CD4-positive, CD25-positive, alpha-beta regulatory T cell (primary cell): ENCODE measurements around the gene FILIP1. TPM values are rescaled to one million over a fixed set of nuclear protein-coding genes. Genes with fewer than 3 reads are reported as not detected.
"Not testable (repeated sequence)": the region's sequence is repeated elsewhere in the genome, so short reads cannot be mapped to it uniquely, and the experiment has no call there.

Experiments used
- ATAC-seq, 2 donors: fragments of 150-1000 bp; cut with Tn5 transposase; one replicate each; pipeline ENCODE4 v1.10.0; 2021; ENCODE audit warnings: low read depth in 2 of 2, moderate number of reproducible peaks in 2 of 2, moderate library complexity in 1 of 2
- DNase-seq, 3 donors: peaks; one replicate each; pipeline versions ENCODE4 v3.0.0 to v3.0.0-alpha.2; 2012 to 2022; ENCODE audit warnings: mixed read lengths in 1 of 3
- H3K27ac ChIP-seq: one replicate; pipeline ENCODE4 v1.7.0; 2013; ENCODE audit warnings: mild to moderate bottlenecking, low read length; ENCODE audit not compliant: insufficient read depth, poor library complexity, severe bottlenecking
- H3K27me3 ChIP-seq: one replicate; pipeline ENCODE4 v1.7.0; 2013; ENCODE audit warnings: low read length; ENCODE audit not compliant: control insufficient read depth, insufficient read depth
- H3K36me3 ChIP-seq: one replicate; pipeline ENCODE4 v1.7.0; 2013; ENCODE audit warnings: mild to moderate bottlenecking, low read length, moderate library complexity; ENCODE audit not compliant: control insufficient read depth, insufficient read depth
- H3K4me1 ChIP-seq: 2 replicates; pipeline ENCODE4 v1.7.0; 2013; ENCODE audit warnings: mild to moderate bottlenecking, low read length; ENCODE audit not compliant: insufficient read depth, control insufficient read depth, poor library complexity, severe bottlenecking
- H3K4me3 ChIP-seq: one replicate; pipeline ENCODE4 v1.7.0; 2013; ENCODE audit warnings: low read depth, mild to moderate bottlenecking, low read length, moderate library complexity
- H3K9me3 ChIP-seq, 2 experiments: 1 replicate in 1 of 2; 2 replicates in 1 of 2; pipeline ENCODE4 v1.7.0; 2013; ENCODE audit warnings: low read length in 2 of 2, mild to moderate bottlenecking in 1 of 2, moderate library complexity in 1 of 2; ENCODE audit not compliant: control insufficient read depth in 2 of 2
- H3K27ac Mint-ChIP-seq, 3 donors: one replicate each; pipeline ENCODE4 v1.8.0; 2020 to 2022; ENCODE audit warnings: mild to moderate bottlenecking in 3 of 3, mixed read lengths in 3 of 3, moderate library complexity in 2 of 3
- H3K27me3 Mint-ChIP-seq: one replicate; pipeline ENCODE4 v1.8.0; 2022; ENCODE audit warnings: mild to moderate bottlenecking, mixed read lengths
- H3K36me3 Mint-ChIP-seq: one replicate; pipeline ENCODE4 v1.8.0; 2020; ENCODE audit warnings: mixed read lengths
- H3K4me1 Mint-ChIP-seq, 4 donors: one replicate each; pipeline ENCODE4 v1.8.0; 2020 to 2022; ENCODE audit warnings: mixed read lengths in 4 of 4, mild to moderate bottlenecking in 1 of 4
- H3K4me3 Mint-ChIP-seq, 4 donors: one replicate each; pipeline ENCODE4 v1.8.0; 2020 to 2022; ENCODE audit warnings: mild to moderate bottlenecking in 4 of 4, mixed read lengths in 4 of 4, moderate library complexity in 3 of 4
- H3K9me3 Mint-ChIP-seq, 7 donors: one replicate each; pipeline ENCODE4 v1.8.0; 2020 to 2022; ENCODE audit warnings: mixed read lengths in 7 of 7, mild to moderate bottlenecking in 3 of 7, moderate library complexity in 2 of 7
- polyA plus RNA-seq, 4 donors: library from polyadenylated mRNA; unstranded; fragments of 300-500 nt; fragmentation: Illumina TruSeq; gene quantifications; one replicate each; pipeline ENCODE4 v1.2.3, GENCODE V29; 2021
- total RNA-seq: library from RNA; stranded (reverse); gene quantifications from one replicate; pipeline ENCODE4 v1.2.3, GENCODE V29; 2022

Gene FILIP1
- total and polyA plus RNA-seq, 5 donors from 2014 or later, result 0.02 TPM; not detected in 4

DNA sequence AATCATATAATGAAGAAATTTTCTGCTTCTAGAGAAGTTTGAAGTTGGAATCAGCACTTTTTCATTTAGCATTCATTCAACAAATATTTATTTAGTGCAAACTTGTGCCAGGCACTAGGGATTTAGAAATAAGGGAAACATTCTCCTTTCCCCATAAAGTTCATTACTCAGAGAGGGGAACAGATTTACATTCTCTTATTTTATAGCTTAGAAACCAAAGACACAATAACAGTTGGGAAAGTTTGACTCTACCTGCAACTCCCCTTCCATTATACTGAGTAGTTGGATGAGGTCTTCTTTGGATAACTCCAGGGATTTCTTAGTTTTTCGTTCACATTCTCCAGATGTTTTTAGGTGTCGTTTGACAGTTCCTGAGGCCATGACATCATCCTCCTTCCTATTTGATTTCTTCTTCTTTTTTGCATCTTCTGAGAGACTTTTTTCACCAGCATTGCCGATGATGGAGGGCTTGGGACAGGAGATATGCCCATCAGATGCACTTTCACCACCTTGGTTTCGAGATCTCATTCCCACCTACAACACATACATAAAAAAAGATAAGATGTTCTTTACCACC is 79.1 kb downstream of the FILIP1 start:
- Mint-ChIP-seq H3K4me3 (no peak overlapping the region), H3K27ac (no peak overlapping the region), H3K36me3 (no peaks in the 10 kb centered on the region), H3K27me3 (peaks cover 15% of the 10 kb centered on the region), H3K4me1 (no peaks in the 10 kb centered on the region), H3K9me3 (peaks cover 0 to 4% (median 0%) of the 10 kb centered on the region in 7 donors)
- Histone ChIP-seq H3K36me3 (no peaks in the 10 kb centered on the region), H3K4me3 (no peak overlapping the region), H3K4me1 (no peaks in the 10 kb centered on the region), H3K27ac (no peak overlapping the region), H3K9me3 (no peaks in the 10 kb centered on the region), H3K27me3 (no peaks in the 10 kb centered on the region)
- ATAC-seq, result no peak
- DNase-seq, result no peak

DNA sequence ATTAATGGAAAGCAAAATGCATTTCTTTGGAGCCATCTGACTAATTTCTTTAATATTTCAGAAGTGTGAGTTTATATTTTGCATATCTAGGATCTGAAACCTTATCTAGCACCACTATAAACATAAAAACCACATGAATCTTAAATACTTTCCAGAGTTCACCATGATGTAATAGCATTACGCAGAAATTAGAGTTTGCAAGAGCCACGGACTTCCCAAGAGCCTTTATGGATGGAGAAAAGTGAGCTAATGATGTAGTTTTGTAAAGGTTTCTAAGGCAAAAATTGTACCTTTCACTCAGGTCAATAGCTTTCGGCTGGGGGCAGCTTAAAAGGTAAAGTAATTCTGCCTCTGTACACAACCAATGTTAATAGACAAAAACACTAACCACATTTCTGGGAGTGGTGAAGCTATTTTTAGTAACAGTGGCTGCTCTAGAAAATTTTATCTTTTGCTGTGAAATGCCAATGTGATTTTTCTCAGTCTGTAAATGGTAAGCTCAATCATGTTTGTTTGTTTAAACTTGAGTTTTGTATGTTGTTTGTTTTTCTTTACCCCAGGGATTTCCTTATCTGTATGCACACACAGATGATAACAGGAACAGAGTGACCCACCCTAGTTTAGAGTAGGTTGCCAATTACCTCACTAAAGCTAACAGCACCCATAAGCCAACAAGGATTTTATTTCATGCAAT is 80.5 kb downstream of the FILIP1 start:
- H3K27me3 ChIP-seq, result no peaks in the 10 kb centered on the region
- Mint-ChIP-seq H3K27ac (no peak overlapping the region), H3K36me3 (no peaks in the 10 kb centered on the region), H3K4me1 (no peaks in the 10 kb centered on the region), H3K27me3 (peaks cover 11% of the 10 kb centered on the region), H3K4me3 (no peak overlapping the region), H3K9me3 (peaks cover 0 to 4% (median 0%) of the 10 kb centered on the region in 7 donors)
- H3K4me1 ChIP-seq, result no peaks in the 10 kb centered on the region
- no peak overlapping the region for H3K4me3 ChIP-seq
- H3K9me3 ChIP-seq, result no peaks in the 10 kb centered on the region
- no peak overlapping the region for H3K27ac ChIP-seq
- no peaks in the 10 kb centered on the region for H3K36me3 ChIP-seq
- ATAC-seq, result no peak
- no peak for DNase-seq

DNA sequence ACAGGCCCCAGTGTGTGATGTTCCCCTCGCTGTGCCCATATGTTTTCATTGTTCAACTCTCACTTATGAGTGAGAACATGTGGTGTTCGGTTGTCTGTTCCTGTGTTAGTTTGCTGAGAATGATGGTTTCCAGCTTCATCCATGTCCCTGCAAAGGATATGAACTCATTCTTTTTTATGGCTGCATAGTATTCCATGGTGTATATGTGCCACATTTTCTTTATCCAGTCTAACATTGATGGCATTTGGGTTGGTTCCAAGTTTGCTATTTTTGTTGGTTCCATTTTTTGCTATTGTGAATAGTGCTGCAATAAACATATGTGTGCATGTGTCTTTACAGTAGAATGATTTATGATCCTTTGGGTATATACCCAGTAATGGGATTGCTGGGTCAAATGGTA is 83.0 kb downstream of the FILIP1 start:
- H3K27me3 Mint-ChIP-seq, result peaks cover 11% of the 10 kb centered on the region
- H3K9me3 Mint-ChIP-seq, H3K36me3 Mint-ChIP-seq, H3K4me1 ChIP-seq, H3K4me1 Mint-ChIP-seq, H3K27ac Mint-ChIP-seq, H3K36me3 ChIP-seq, H3K27ac ChIP-seq, DNase-seq, H3K9me3 ChIP-seq, H3K27me3 ChIP-seq, H3K4me3 Mint-ChIP-seq, ATAC-seq, H3K4me3 ChIP-seq: not testable (repeated sequence)

DNA sequence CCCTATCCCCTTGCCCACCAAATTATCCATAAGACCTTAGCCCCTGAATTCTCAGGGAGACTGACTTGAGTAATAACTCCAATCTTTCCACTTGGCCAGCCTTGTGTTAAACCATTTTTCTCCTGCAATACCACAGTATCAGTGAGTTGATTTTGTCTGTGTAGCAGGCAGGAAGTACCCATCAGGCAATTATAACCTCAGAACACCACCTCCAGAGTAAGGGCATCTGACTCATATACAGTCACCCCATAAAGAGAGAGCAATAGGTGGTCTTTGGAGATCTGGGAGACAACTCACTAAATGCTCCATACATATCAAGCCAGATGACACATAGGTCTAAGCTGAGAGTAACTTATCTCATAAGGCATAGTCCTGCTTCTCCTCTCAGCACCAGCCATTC is 83.7 kb downstream of the FILIP1 start:
- Mint-ChIP-seq H3K4me1 (no peaks in the 10 kb centered on the region), H3K9me3 (peaks cover 0 to 4% (median 0%) of the 10 kb centered on the region in 7 donors), H3K4me3 (no peak overlapping the region), H3K27ac (no peak overlapping the region), H3K27me3 (peaks cover 11% of the 10 kb centered on the region), H3K36me3 (no peaks in the 10 kb centered on the region)
- Histone ChIP-seq H3K4me3 (no peak overlapping the region), H3K9me3 (no peaks in the 10 kb centered on the region), H3K4me1 (no peaks in the 10 kb centered on the region), H3K27me3 (no peaks in the 10 kb centered on the region), H3K36me3 (no peaks in the 10 kb centered on the region), H3K27ac (no peak overlapping the region)
- ATAC-seq, result no peak
- DNase-seq, result no peak

DNA sequence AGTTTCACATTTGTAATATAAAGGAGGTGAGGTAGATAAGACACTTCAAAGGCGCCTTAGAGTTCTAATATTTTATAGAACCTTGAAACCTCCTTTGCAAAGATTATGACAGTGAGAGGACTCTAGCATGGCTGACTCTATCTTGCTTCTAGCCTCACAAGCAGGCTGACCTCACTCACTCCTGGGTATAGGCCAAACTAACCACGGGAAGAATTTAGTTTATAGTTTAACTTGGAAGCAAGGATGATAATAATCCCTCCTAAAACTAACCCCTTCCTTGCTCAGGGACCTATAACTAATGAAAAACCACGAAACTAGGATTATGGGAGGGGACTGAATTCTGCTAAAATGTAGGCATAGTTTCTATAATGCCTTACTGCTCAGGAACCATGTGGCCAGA is 84.3 kb downstream of the FILIP1 start:
- DNase-seq (no peak), ATAC-seq (no peak)
- H3K27ac ChIP-seq, result no peak overlapping the region
- no peaks in the 10 kb centered on the region for H3K27me3 ChIP-seq
- H3K9me3 ChIP-seq, result no peaks in the 10 kb centered on the region
- no peaks in the 10 kb centered on the region for H3K36me3 ChIP-seq
- Mint-ChIP-seq H3K27ac (no peak overlapping the region), H3K27me3 (peaks cover 10% of the 10 kb centered on the region), H3K9me3 (peaks cover 0 to 4% (median 0%) of the 10 kb centered on the region in 7 donors), H3K4me3 (no peak overlapping the region), H3K36me3 (no peaks in the 10 kb centered on the region), H3K4me1 (no peaks in the 10 kb centered on the region)
- no peaks in the 10 kb centered on the region for H3K4me1 ChIP-seq
- H3K4me3 ChIP-seq, result no peak overlapping the region

DNA sequence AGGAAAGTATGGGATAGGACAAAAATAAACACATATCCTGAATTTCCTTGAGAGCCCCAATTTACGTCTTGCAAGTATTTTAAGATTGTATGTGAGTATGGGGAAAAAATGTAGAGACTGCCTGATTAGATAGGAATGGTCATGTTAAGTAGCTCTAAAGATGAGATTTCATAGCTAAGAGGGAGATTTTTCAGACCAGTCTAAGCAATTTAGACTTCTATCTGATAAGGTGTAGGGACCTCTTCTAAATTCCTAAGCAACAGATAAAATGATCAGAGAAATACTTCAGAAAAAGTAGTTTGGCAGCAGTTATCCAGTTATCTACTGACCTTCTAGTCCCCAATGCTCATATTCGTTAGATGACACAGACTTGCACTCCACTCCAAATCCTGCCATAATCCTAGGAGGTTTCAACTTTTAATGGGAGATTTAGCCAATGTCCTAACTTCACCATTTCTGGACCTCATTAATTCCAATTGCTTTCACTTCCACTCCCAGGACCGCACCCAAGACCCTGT is 90.0 kb downstream of the FILIP1 start:
- H3K4me3 ChIP-seq, result no peak overlapping the region
- Mint-ChIP-seq H3K4me1 (no peaks in the 10 kb centered on the region), H3K9me3 (no peaks in the 10 kb centered on the region), H3K4me3 (no peak overlapping the region), H3K27me3 (no peaks in the 10 kb centered on the region), H3K27ac (no peak overlapping the region), H3K36me3 (no peaks in the 10 kb centered on the region)
- no peaks in the 10 kb centered on the region for H3K4me1 ChIP-seq
- peaks cover 6% of the 10 kb centered on the region for H3K27me3 ChIP-seq
- DNase-seq (no peak), ATAC-seq (no peak)
- no peaks in the 10 kb centered on the region for H3K9me3 ChIP-seq
- H3K36me3 ChIP-seq, result no peaks in the 10 kb centered on the region
- H3K27ac ChIP-seq, result no peak overlapping the region

DNA sequence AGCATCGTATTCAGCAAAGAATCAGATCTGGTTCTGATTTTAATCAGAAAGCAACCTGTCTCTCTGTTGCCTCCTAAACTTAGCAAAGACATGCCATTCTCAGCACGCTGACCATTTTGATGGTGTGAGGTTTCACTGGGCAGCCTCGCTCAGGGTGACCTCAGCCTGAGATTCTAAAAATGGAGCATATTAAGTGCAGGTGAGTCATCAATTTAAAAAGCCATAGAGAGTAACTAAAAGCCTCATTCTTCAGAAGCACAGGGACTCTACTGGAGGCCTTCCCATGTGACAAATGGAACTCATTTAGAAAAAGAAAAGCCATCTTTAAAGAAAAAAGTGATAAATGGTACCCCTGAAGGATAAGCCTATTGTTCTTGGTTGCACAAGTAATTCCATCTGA is 91.3 kb downstream of the FILIP1 start:
- DNase-seq (no peak), ATAC-seq (no peak)
- H3K36me3 Mint-ChIP-seq, result no peaks in the 10 kb centered on the region
- Histone ChIP-seq H3K4me3 (no peak overlapping the region), H3K9me3 (no peaks in the 10 kb centered on the region), H3K27me3 (peaks cover 6% of the 10 kb centered on the region), H3K36me3 (no peaks in the 10 kb centered on the region), H3K4me1 (no peaks in the 10 kb centered on the region), H3K27ac (no peak overlapping the region)
- H3K4me3 Mint-ChIP-seq, result no peak overlapping the region
- no peaks in the 10 kb centered on the region for H3K4me1 Mint-ChIP-seq
- H3K9me3 Mint-ChIP-seq, result no peaks in the 10 kb centered on the region
- no peaks in the 10 kb centered on the region for H3K27me3 Mint-ChIP-seq
- H3K27ac Mint-ChIP-seq, result no peak overlapping the region
